D721Med (cell line): ENCODE measurements around the gene THBD.

Source experiments
- DNase-seq: peaks from one replicate; pipeline ENCODE4 v3.0.0; 2011; ENCODE audit warnings: low spot score; ENCODE audit not compliant: insufficient read length
- FAIRE-seq: peaks from 2 replicates; lab custom pipeline; 2011; peaks lifted over from hg19 to GRCh38; lab: Jason Lieb, UNC
- CTCF ChIP-seq: IDR thresholded peaks from 2 replicates; pipeline ENCODE4 v1.5.1; 2012; ENCODE audit warnings: mild to moderate bottlenecking, control low read depth; ENCODE audit not compliant: insufficient read depth; ENCODE audit errors: missing control alignments

The THBD gene

GRCh38 chr20:23034721-23035671 is 14.5 kb downstream of the THBD start, which contains the start of gene SSTR4:
Gene SSTR4 (plus strand): TSS chr20:23035312. CDS start chr20:23035484, 172 bp downstream.
- TF ChIP-seq CTCF = no peak
- FAIRE-seq (no peak), DNase-seq (no peak)

GRCh38 chr20:23033918-23034317 is 15.6 kb downstream of the THBD start:
- DNase-seq (no peak), FAIRE-seq (no peak)
- TF ChIP-seq CTCF = no peak

GRCh38 chr20:23032750-23033078 is 16.8 kb downstream of the THBD start:
- no peak for TF ChIP-seq CTCF
- FAIRE-seq (no peak), DNase-seq (no peak)

- DNase-seq = no peak
- TF ChIP-seq CTCF = no peak
- FAIRE-seq = no peak
These were observed 17.3 kb downstream of the THBD start for GRCh38 chr20:23032056-23032749.

- no peak for TF ChIP-seq CTCF
- FAIRE-seq (no peak), DNase-seq (no peak)
These were observed 18.1 kb downstream of the THBD start for GRCh38 chr20:23031346-23031745.

GRCh38 chr20:23029324-23029723 is 20.1 kb downstream of the THBD start:
- no peak for FAIRE-seq
- TF ChIP-seq CTCF = no peak
- DNase-seq = no peak
